Measurements from ENCODE around the gene CENPH. TPM values are rescaled to one million over a fixed set of nuclear protein-coding genes. Genes with fewer than 3 reads are reported as not detected.
A peak's percentile ranks its signal among the peaks of the same experiment; 100 is the strongest.

Gene CENPH
- total and polyA plus RNA-seq, 12 donors, result 0.69 to 9.8 (median 2.6) TPM; not detected in 1

GRCh38 chr5:69187342-69187741 lies 2.0 kb upstream of the CENPH start:
- Histone ChIP-seq H3K9me3 (replicated peaks in 1 of 3) (no peaks in the 10 kb centered on the region), H3K27me3 (no peaks in the 10 kb centered on the region), H3K36me3 (replicated peaks in 1 of 2) (no peaks in the 10 kb centered on the region), H3K4me3 (no peak overlapping the region), H3K27ac (no peak overlapping the region), H3K4me1 (replicated peaks in 1 of 2) (peaks cover 6 to 13% of the 10 kb centered on the region in 2 donors)
- no peak for TF ChIP-seq POLR2A (IDR thresholded peaks at IDR 0.05)
- DNase-seq, result no peak
- WGBS, 4 donors, result 94 to 97% (median 95%) methylated on average over 2 of the region's 2 CpGs
- intact Hi-C loops (cut with DNase I), result no loop called here

GRCh38 chr5:69188811-69189161 lies 597 bp upstream of the CENPH start:
- Histone ChIP-seq H3K27ac (peak overlapping the region in 3 of 5 donors; percentile 44 to 83 (median 80)), H3K4me3 (peak overlapping the region in 3 of 4 donors; percentile 49 to 72 (median 57)), H3K9me3 (replicated peaks in 1 of 3) (no peaks in the 10 kb centered on the region), H3K27me3 (no peaks in the 10 kb centered on the region), H3K4me1 (replicated peaks in 1 of 2) (peaks cover 6 to 13% of the 10 kb centered on the region in 2 donors), H3K36me3 (replicated peaks in 1 of 2) (no peaks in the 10 kb centered on the region)
- no peak for DNase-seq
- 7 to 15% (median 12%) methylated on average over 5 to 8 of the region's 8 CpGs for whole genome bisulfite sequencing, 4 donors
- intact Hi-C loops (cut with DNase I), result loop anchor here in 1 of 2 donors (2.0 kb wide), 1 partner anchor 28 kb away; a partner anchor contains a TSS
- TF ChIP-seq POLR2A (IDR thresholded peaks at IDR 0.05) (no peak), CTCF (IDR thresholded peaks at IDR 0.05) (no peak)

DNA sequence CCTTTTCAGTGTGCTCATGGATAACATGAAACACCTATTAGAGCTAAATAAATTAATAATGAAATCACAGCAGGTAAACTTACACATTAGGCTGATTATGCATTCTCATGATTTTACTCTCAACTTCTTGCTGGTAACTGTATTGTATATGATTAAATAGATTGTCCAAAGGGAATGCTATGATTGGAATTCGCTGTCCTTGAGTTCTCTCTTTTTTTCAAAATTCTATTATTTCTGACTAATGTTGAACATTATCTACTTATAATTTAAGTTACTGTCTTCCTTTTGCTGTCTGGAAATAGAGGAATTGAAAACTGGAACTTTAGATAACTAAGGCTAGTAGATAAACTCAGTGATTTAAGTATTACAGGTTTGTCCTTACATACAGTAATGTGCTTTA lies 13.1 kb downstream of the CENPH start:
- H3K4me3 ChIP-seq, result no peak overlapping the region
- WGBS, 4 donors, result 93 to 95% (median 93%) methylated on average over 1 of the region's 1 CpG
- TF ChIP-seq POLR2A (IDR thresholded peaks at IDR 0.05), result no peak
- H3K27me3 ChIP-seq, result no peaks in the 10 kb centered on the region
- no peaks in the 10 kb centered on the region for H3K9me3 ChIP-seq (replicated peaks in 1 of 3)
- intact Hi-C loops (cut with DNase I), result no loop called here
- no peaks in the 10 kb centered on the region for H3K4me1 ChIP-seq (replicated peaks in 1 of 2)
- no peaks in the 10 kb centered on the region for H3K36me3 ChIP-seq (replicated peaks in 1 of 2)
- no peak overlapping the region for H3K27ac ChIP-seq
- DNase-seq, result no peak

DNA sequence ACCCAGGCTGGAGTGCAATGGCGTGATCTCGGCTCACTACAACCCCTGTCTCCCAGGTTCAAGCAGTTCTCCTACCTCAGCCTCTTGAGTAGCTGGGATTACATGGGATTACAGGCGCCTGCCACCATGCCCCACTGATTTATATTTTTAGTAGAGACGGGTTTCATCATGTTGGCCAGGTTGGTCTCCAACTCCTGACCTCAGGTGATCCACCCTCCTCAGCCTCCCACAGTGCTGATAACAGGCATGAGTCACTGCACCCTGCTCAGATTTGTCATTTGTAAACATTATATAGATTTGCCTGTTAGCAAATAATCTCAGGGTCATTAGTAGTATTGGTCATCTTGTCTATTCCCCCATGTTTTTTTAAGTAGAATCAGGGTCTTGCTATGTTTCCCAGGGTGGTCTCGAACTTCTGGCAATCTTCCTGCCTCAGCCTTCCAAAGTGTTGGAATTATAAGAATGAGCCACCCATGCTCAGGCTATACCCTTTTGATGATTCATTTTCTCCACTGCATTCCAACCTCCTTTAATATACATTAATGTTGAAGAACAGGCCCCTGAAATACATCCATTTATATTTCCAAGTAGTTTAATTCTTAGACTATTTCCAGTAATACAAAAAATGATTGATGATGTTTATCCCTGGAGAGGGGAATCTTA lies 17.3 kb downstream of the CENPH start:
- Histone ChIP-seq H3K4me3 (no peak overlapping the region), H3K27ac (no peak overlapping the region), H3K36me3 (replicated peaks in 1 of 2) (no peaks in the 10 kb centered on the region), H3K4me1 (replicated peaks in 1 of 2) (no peaks in the 10 kb centered on the region), H3K27me3 (no peaks in the 10 kb centered on the region), H3K9me3 (replicated peaks in 1 of 3) (no peaks in the 10 kb centered on the region)
- TF ChIP-seq POLR2A (IDR thresholded peaks at IDR 0.05) (no peak), CTCF (IDR thresholded peaks at IDR 0.05) (no peak)
- no peak for DNase-seq
- intact Hi-C loops (cut with DNase I), result no loop called here
- WGBS, 4 donors, result 91 to 96% (median 92%) methylated on average over 5 of the region's 5 CpGs

DNA sequence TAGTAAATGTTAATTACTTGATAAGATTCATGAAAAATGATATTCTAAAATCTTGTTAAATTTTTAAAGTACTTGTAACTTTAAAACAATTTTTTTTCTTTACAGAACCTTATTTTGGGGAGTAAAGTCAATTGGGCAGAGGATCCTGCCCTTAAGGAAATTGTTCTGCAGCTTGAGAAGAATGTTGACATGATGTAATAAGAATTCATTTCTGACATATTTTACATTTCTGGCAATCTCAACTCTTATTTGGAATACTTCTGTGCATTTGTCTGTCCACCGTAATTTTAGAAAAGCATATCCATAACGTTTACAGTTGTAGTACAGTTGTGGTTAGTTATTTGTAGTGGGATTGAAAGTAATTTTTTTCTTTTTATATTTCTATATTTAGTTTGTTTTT lies 20.2 kb downstream of the CENPH start:
- Histone ChIP-seq H3K27ac (no peak overlapping the region), H3K4me3 (no peak overlapping the region), H3K27me3 (no peaks in the 10 kb centered on the region), H3K9me3 (replicated peaks in 1 of 3) (no peaks in the 10 kb centered on the region), H3K4me1 (replicated peaks in 1 of 2) (no peaks in the 10 kb centered on the region), H3K36me3 (replicated peaks in 1 of 2) (no peaks in the 10 kb centered on the region)
- intact Hi-C loops (cut with DNase I), result no loop called here
- 74 to 83% (median 82%) methylated on average over 2 of the region's 2 CpGs for WGBS, 4 donors
- no peak for TF ChIP-seq POLR2A (IDR thresholded peaks at IDR 0.05)
- no peak for TF ChIP-seq CTCF (IDR thresholded peaks at IDR 0.05)
- no peak for DNase-seq
